ENCODE data around the gene SERPINA3. TPM values are rescaled to one million over a fixed set of nuclear protein-coding genes. Genes with fewer than 3 reads are reported as not detected.
A peak's percentile ranks its signal among the peaks of the same experiment; 100 is the strongest.

SERPINA3 gene
- total and polyA plus RNA-seq, 3 donors from 2014 or later = 27.4 to 238 (median 28.2) TPM

DNA sequence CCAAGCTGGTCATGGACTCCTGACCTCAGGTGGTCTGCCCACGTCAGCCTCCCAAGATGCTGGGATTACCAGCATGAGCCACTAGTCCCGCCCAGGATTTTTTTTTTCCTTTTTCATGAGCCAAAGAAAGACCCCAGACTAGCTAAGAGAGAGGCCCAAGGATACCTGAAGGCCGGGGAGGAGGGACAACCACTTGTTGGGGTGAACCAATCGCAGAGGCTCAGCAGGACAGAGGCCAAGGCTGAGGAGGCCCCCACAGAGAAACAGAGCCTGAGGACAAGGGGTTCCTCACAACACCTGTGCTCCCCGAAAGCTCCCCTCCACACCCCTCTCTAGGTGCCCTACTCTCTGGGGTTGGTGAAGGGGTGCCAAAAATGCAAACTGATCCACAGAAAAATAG lies 1.0 kb upstream of the SERPINA3 start:
- DNase-seq = no peak
- intact Hi-C loops (cut with DNase I; ENCODE audit: low total_unique reads) = no loop called here
- WGBS, 2 donors = 91 to 94% methylated on average over 5 of the region's 5 CpGs
- Histone ChIP-seq H3K4me1 (peaks cover 21% of the 10 kb centered on the region), H3K36me3 (ENCODE audit: low read depth, missing control alignments) (no peaks in the 10 kb centered on the region), H3K27me3 (no peaks in the 10 kb centered on the region), H3K9me3 (no peaks in the 10 kb centered on the region), H3K4me3 (no peak overlapping the region), H3K27ac (no peak overlapping the region)
- TF ChIP-seq, protein P1, sequence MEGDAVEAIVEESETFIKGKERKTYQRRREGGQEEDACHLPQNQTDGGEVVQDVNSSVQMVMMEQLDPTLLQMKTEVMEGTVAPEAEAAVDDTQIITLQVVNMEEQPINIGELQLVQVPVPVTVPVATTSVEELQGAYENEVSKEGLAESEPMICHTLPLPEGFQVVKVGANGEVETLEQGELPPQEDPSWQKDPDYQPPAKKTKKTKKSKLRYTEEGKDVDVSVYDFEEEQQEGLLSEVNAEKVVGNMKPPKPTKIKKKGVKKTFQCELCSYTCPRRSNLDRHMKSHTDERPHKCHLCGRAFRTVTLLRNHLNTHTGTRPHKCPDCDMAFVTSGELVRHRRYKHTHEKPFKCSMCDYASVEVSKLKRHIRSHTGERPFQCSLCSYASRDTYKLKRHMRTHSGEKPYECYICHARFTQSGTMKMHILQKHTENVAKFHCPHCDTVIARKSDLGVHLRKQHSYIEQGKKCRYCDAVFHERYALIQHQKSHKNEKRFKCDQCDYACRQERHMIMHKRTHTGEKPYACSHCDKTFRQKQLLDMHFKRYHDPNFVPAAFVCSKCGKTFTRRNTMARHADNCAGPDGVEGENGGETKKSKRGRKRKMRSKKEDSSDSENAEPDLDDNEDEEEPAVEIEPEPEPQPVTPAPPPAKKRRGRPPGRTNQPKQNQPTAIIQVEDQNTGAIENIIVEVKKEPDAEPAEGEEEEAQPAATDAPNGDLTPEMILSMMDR (IDR thresholded peaks at IDR 0.05) = no peak
- no peak for TF ChIP-seq POLR2A (IDR thresholded peaks at IDR 0.05)

DNA sequence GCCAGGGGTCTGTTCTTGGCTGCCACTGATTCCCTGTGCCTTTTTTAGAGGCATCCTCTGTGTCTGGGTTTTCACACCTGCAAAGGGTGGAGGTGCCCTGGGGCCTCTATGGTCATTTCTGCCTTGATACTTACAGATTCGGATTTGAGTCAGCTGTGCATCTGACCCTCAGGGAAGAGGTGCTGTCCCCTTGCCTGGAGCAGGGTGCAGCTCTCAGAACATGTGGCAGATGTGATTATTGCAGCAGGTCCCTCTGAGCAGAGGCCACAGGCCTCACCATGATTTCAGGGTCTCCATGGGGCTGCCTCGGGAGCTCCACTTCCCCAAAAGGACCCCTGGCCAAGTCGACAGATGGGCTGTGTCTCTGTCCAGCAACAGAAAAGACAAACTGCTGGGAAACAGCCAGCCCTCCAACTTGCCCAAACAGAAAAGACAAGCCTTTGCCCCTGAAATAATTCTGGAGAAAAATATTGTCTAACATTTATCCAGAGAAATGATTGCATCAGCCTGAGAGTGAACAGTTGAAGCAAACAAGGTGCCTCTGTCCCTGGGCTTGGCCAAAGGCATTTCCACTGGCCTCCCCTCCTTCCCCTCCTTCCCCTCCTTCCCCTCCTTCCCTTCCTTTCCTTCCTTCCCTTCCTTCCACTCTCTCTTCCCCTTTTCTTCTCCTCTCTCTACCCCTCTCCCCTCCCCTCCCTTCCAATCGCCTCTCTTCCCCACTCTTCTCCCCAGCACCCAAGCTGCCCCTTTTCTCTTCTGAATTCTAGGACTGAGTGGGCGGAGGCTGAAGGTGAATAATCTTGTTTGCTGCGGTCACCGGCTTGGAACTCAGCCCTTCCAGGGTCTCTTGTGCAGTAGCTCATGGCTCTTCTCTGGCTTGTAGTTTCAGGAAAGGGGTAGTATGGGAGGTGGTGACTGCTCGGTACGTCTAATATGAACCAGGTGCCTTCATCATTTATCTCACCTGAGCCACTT lies 676 bp downstream of the SERPINA3 start:
- Histone ChIP-seq H3K36me3 (ENCODE audit: low read depth, missing control alignments) (no peaks in the 10 kb centered on the region), H3K27me3 (no peaks in the 10 kb centered on the region), H3K4me3 (no peak overlapping the region), H3K27ac (no peak overlapping the region), H3K4me1 (peaks cover 13% of the 10 kb centered on the region), H3K9me3 (no peaks in the 10 kb centered on the region)
- WGBS, 2 donors = 63 to 64% methylated on average over 9 of the region's 9 CpGs
- TF ChIP-seq, protein P1 (IDR thresholded peaks at IDR 0.05) = no peak
- no peak for TF ChIP-seq POLR2A (IDR thresholded peaks at IDR 0.05)
- intact Hi-C loops (cut with DNase I; ENCODE audit: low total_unique reads) = no loop called here
- peak; percentile 26 for DNase-seq

DNA sequence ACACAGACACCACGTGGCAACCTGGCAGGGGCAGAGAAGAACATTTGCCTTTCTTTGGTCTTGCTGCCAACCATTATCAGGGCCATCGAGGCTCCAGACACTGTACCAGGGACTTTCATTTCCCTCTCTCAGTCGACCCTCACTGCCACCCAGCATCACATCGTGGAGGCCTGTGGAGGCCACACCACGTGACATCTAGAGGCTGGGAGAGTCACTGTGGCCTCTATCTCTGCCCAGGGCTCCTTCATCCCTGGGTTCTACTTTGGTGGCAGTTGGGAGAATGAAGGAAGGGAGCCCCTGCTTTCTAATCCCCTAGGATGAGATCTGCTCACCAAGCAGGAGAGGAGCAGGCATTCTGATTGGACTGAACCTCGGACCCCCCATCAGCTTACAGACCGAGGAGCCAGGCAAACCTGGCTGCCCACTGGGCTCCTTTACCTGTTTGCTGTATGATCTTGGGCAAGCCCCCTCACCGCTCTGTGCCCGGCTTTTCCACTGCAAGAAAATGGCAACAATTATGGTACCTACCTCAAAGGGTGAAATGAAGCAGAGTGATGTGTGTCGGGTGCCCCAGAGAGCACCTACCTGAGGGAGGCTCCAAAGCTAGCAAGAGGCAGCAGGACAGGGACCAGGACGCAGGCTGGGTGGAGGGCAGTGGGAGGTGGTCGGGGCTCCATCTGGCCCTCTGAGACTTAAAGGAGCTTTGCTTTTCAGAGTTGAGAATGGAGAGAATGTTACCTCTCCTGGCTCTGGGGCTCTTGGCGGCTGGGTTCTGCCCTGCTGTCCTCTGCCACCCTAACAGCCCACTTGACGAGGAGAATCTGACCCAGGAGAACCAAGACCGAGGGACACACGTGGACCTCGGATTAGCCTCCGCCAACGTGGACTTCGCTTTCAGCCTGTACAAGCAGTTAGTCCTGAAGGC lies 1.8 kb downstream of the SERPINA3 start:
- Histone ChIP-seq H3K4me1 (peaks cover 13% of the 10 kb centered on the region), H3K36me3 (ENCODE audit: low read depth, missing control alignments) (no peaks in the 10 kb centered on the region), H3K9me3 (no peaks in the 10 kb centered on the region), H3K27ac (no peak overlapping the region), H3K4me3 (no peak overlapping the region), H3K27me3 (no peaks in the 10 kb centered on the region)
- TF ChIP-seq, protein P1 (IDR thresholded peaks at IDR 0.05) = no peak
- no peak for DNase-seq
- intact Hi-C loops (cut with DNase I; ENCODE audit: low total_unique reads) = no loop called here
- WGBS, 2 donors = 94 to 95% methylated on average over 19 to 20 of the region's 20 CpGs

DNA sequence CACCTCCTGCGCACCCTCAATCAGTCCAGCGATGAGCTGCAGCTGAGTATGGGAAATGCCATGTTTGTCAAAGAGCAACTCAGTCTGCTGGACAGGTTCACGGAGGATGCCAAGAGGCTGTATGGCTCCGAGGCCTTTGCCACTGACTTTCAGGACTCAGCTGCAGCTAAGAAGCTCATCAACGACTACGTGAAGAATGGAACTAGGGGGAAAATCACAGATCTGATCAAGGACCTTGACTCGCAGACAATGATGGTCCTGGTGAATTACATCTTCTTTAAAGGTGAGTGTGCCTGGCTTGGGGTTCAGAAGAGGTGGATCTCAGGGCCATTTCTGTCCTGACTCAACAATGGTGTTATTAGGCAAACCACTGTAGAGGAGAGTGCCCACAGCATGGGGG lies 2.6 kb downstream of the SERPINA3 start:
- H3K4me3 ChIP-seq = no peak overlapping the region
- 91 to 94% methylated on average over 7 of the region's 7 CpGs for WGBS, 2 donors
- H3K4me1 ChIP-seq = peaks cover 13% of the 10 kb centered on the region
- H3K36me3 ChIP-seq (ENCODE audit: low read depth, missing control alignments) = no peaks in the 10 kb centered on the region
- DNase-seq = no peak
- H3K9me3 ChIP-seq = no peaks in the 10 kb centered on the region
- H3K27me3 ChIP-seq = no peaks in the 10 kb centered on the region
- no peak overlapping the region for H3K27ac ChIP-seq
- intact Hi-C loops (cut with DNase I; ENCODE audit: low total_unique reads) = no loop called here
- no peak for TF ChIP-seq POLR2A (IDR thresholded peaks at IDR 0.05)
- TF ChIP-seq, protein P1 (IDR thresholded peaks at IDR 0.05) = no peak

Data from testis (tissue), 3 donors.